Stimulated activated CD4-positive, alpha-beta T cell treated with anti-CD3 and anti-CD28 coated beads, Interleukin-12 subunit alpha, Interleukin-12 subunit beta, amount 100 ng/mL, for 24 hours (primary cell): ENCODE data around the gene FGFR1OP2.
"Not testable (repeated sequence)": the region's sequence is repeated elsewhere in the genome, so short reads cannot be mapped to it uniquely, and the experiment has no call there.

ENCODE experiments used
- DNase-seq, 2 experiments: peaks; one replicate each; pipeline ENCODE4 v3.0.0-alpha.2; 2020; ENCODE audit warnings: low read depth in 2 of 2

The FGFR1OP2 gene

GRCh38 chr12:26941215-26941594 lies 2.9 kb downstream of the FGFR1OP2 start:
- no peak for DNase-seq

GRCh38 chr12:26948309-26948708 lies 10.0 kb downstream of the FGFR1OP2 start:
- DNase-seq = no peak

- DNase-seq = no peak
These were observed 15.2 kb downstream of the FGFR1OP2 start for GRCh38 chr12:26953447-26953846.

- DNase-seq = no peak
These were observed 15.8 kb downstream of the FGFR1OP2 start for GRCh38 chr12:26954027-26954426.

GRCh38 chr12:26961391-26961790 lies 23.1 kb downstream of the FGFR1OP2 start:
- DNase-seq = not testable (repeated sequence)

GRCh38 chr12:26961803-26962202 lies 23.5 kb downstream of the FGFR1OP2 start:
- DNase-seq = no peak

- DNase-seq = no peak
These were observed 25.1 kb downstream of the FGFR1OP2 start for GRCh38 chr12:26963413-26963812.

GRCh38 chr12:26966842-26967241 lies 28.6 kb downstream of the FGFR1OP2 start:
- DNase-seq = no peak

- no peak for DNase-seq
These were observed 31.9 kb downstream of the FGFR1OP2 start for GRCh38 chr12:26970136-26970535.

- peak; percentile 40 to 47 for DNase-seq
These were observed 33.7 kb downstream of the FGFR1OP2 start for GRCh38 chr12:26971963-26972362.

GRCh38 chr12:26976687-26977086 lies 38.4 kb downstream of the FGFR1OP2 start:
- no peak for DNase-seq

GRCh38 chr12:26978801-26979200 lies 40.5 kb downstream of the FGFR1OP2 start:
- no peak for DNase-seq

GRCh38 chr12:26979733-26980132 lies 41.5 kb downstream of the FGFR1OP2 start:
- DNase-seq = no peak

GRCh38 chr12:26982866-26983265 lies 44.6 kb downstream of the FGFR1OP2 start:
- no peak for DNase-seq

- no peak for DNase-seq
These were observed 49.6 kb downstream of the FGFR1OP2 start for GRCh38 chr12:26987634-26988424.

- DNase-seq = no peak
These were observed 50.4 kb downstream of the FGFR1OP2 start for GRCh38 chr12:26988703-26989102.

GRCh38 chr12:26989873-26990272 lies 51.6 kb downstream of the FGFR1OP2 start:
- no peak for DNase-seq

- DNase-seq = no peak
These were observed 53.6 kb downstream of the FGFR1OP2 start for GRCh38 chr12:26991826-26992225.

- no peak for DNase-seq
These were observed 55.8 kb downstream of the FGFR1OP2 start for GRCh38 chr12:26994109-26994508.

- no peak for DNase-seq
These were observed 57.4 kb downstream of the FGFR1OP2 start for GRCh38 chr12:26995706-26996105.

GRCh38 chr12:26997003-26997402 lies 58.7 kb downstream of the FGFR1OP2 start:
- no peak for DNase-seq

- DNase-seq = no peak
These were observed 62.7 kb downstream of the FGFR1OP2 start for GRCh38 chr12:27000961-27001360.

- DNase-seq = no peak
These were observed 63.4 kb downstream of the FGFR1OP2 start for GRCh38 chr12:27001663-27002062.

GRCh38 chr12:27002141-27002540 lies 63.9 kb downstream of the FGFR1OP2 start:
- no peak for DNase-seq
